OCI-LY7 (cell line): ENCODE results near the gene RABGGTB. TPM values are rescaled to one million over a fixed set of nuclear protein-coding genes. Genes with fewer than 3 reads are reported as not detected.

Source experiments
- BruUV-seq: library from RNA; stranded (reverse); fragments of 400-500 nt; replicated peaks from 2 replicates; lab custom pipeline; 2021; lab: Mats Ljungman, UMichigan
- CTCF ChIA-PET: fragments of 300-600 bp; sonication (Branson Sonifier 250); formaldehyde crosslinking; loops from one replicate; lab custom pipeline; 2022; ENCODE audit warnings: antibody characterized with exemption; ENCODE audit not compliant: unreplicated experiment; lab: Charles Lee
- POLR2A ChIA-PET: fragments of 300-600 bp; sonication (Branson Sonifier 250); formaldehyde crosslinking; loops from one replicate; lab custom pipeline; 2022; ENCODE audit warnings: antibody characterized with exemption; lab: Charles Lee
- DNase-seq: peaks from one replicate; pipeline ENCODE4 v3.0.0-alpha.2; 2015; ENCODE audit warnings: low spot score
- H2AFZ ChIP-seq: fragments of 200-600 bp; sonication (generic), shearing (Covaris generic); 2 replicates; pipeline ENCODE4 v1.6.1; 2014; ENCODE audit warnings: mild to moderate bottlenecking, antibody characterized with exemption, low read length, moderate library complexity
- H3K27ac ChIP-seq: fragments of 200-600 bp; sonication (generic); 2 replicates; pipeline ENCODE4 v1.5.1; 2014; ENCODE audit warnings: mixed run types, low read depth, mild to moderate bottlenecking, moderate library complexity, low read length, inconsistent platforms; ENCODE audit not compliant: poor library complexity, severe bottlenecking
- H3K36me3 ChIP-seq: fragments of 200-600 bp; sonication (generic); 2 replicates; pipeline ENCODE4 v1.6.1; 2014; ENCODE audit warnings: mild to moderate bottlenecking, antibody characterized with exemption, low read length, moderate library complexity, mixed read lengths; ENCODE audit not compliant: insufficient read depth
- H3K4me1 ChIP-seq: fragments of 200-600 bp; sonication (generic); 2 replicates; pipeline ENCODE4 v1.5.1; 2014; ENCODE audit warnings: mild to moderate bottlenecking, low read length; ENCODE audit not compliant: insufficient read depth, poor library complexity, severe bottlenecking
- H3K4me2 ChIP-seq: fragments of 200-600 bp; sonication (generic); 2 replicates; pipeline ENCODE4 v1.6.1; 2014; ENCODE audit warnings: mild to moderate bottlenecking, low read length
- H3K4me3 ChIP-seq: fragments of 200-600 bp; sonication (generic); 2 replicates; pipeline ENCODE4 v1.5.1; 2014; ENCODE audit warnings: mild to moderate bottlenecking, low read depth, low read length; ENCODE audit not compliant: poor library complexity, severe bottlenecking
- H3K79me2 ChIP-seq: fragments of 200-600 bp; sonication (generic); 2 replicates; pipeline ENCODE4 v1.6.1; 2016; ENCODE audit warnings: low read depth, mild to moderate bottlenecking, low read length, moderate library complexity, mixed read lengths; ENCODE audit not compliant: insufficient read depth
- H3K9me2 ChIP-seq: fragments of 200-600 bp; sonication (generic); 2 replicates; pipeline ENCODE4 v1.6.1; 2016; ENCODE audit warnings: mild to moderate bottlenecking, low read length, mixed read lengths; ENCODE audit not compliant: insufficient read depth
- H3K9me3 ChIP-seq: fragments of 200-600 bp; sonication (generic); 2 replicates; pipeline ENCODE4 v1.6.1; 2014; ENCODE audit warnings: mild to moderate bottlenecking, mixed run types, low read length, mixed read lengths
- H4K20me1 ChIP-seq: fragments of 200-600 bp; sonication (generic); 2 replicates; pipeline ENCODE4 v1.6.1; 2014; ENCODE audit warnings: mild to moderate bottlenecking, antibody characterized with exemption, low read length, moderate library complexity, mixed read lengths; ENCODE audit not compliant: insufficient read depth
- CTCF ChIP-seq: fragments of 200-600 bp; sonication (generic); conservative IDR thresholded peaks from 2 replicates; pipeline ENCODE4 v1.5.1; 2014; ENCODE audit warnings: mild to moderate bottlenecking, antibody characterized with exemption, low read length, moderate library complexity, mixed read lengths
- EZH2phosphoT487 ChIP-seq: fragments of 200-600 bp; sonication (generic); IDR thresholded peaks from 2 replicates; pipeline ENCODE4 v1.6.1; 2018; ENCODE audit warnings: low read depth, borderline replicate concordance, mild to moderate bottlenecking, mixed run types, antibody characterized with exemption, low read length, moderate library complexity, mixed read lengths
- intact Hi-C: fragments of 100-400 bp; cut with micrococcal nuclease; formaldehyde crosslinking; loops from one replicate; pipeline ENCODE4 v1.10.0; 2022; ENCODE audit not compliant: unreplicated experiment
- total RNA-seq, 2 experiments: library from RNA; depleted of rRNA in 1 of 2; stranded (reverse); fragments of >200 nt in 1 of 2; shearing (Covaris generic) in 1 of 2; gene quantifications; 2 replicates each; pipeline ENCODE4 v1.2.3, GENCODE V29; 2014 to 2022

The RABGGTB gene
- total RNA-seq, 2 experiments from 2014 or later = 132 to 165 TPM

DNA sequence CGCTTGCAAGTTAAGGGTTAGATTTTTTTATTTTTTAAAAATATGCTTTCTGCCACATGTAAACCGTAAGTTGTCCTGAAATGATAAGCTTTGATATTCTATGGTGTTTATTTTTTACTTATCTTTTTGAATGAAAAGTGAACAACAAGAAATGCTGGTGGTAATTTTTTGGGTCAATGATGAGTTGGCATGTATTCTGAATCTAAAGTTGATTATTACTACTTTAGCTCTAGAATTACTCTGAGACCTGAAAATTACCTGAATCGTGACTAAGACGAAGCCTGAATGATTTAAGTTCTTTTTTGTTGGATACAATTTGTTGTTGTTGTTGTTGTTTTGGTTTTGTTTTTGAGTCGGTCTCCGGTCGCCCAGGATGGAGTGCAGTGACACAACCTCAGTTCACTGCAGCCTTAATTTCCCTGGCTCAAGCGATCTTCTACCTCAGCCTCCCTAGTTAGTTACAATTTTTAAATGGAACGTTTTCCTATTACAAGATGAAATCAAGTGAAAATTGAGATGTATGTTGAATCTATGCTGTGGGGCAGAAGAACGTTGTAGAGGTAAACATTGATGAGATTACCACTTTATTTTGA is 941 bp downstream of the RABGGTB start:
- H3K27ac ChIP-seq = peak overlapping the region; percentile 94
- H3K4me3 ChIP-seq = peak overlapping the region; percentile 93
- TF ChIP-seq EZH2phosphoT487 = no peak
- TF ChIP-seq CTCF = no peak
- H2AFZ ChIP-seq = no peak overlapping the region
- POLR2A ChIA-PET = interaction anchor here (0.7 to 4.8 kb wide), 6 partner anchors 13 to 468 kb away, joined by 3 to 74 read pairs (median 5); partner anchors contain the start of gene ACADM
- H3K4me1 ChIP-seq = peaks cover 49% of the 10 kb centered on the region
- H3K36me3 ChIP-seq = peaks cover 59% of the 10 kb centered on the region
- H3K4me2 ChIP-seq = peak overlapping the region; percentile 84
- peaks cover 53% of the 10 kb centered on the region for H4K20me1 ChIP-seq
- intact Hi-C loops = loop anchor here (1.0 to 5.0 kb wide), 2 partner anchors 63 to 505 kb away; partner anchors contain the start of gene ACADM
- H3K79me2 ChIP-seq = peaks cover 74% of the 10 kb centered on the region
- no peak for DNase-seq
- no TSS peak for BruUV-seq
- H3K9me3 ChIP-seq = no peaks in the 10 kb centered on the region
- no peaks in the 10 kb centered on the region for H3K9me2 ChIP-seq
- CTCF ChIA-PET = no interaction called here

GRCh38 chr1:75787524-75787923 is 1.5 kb downstream of the RABGGTB start:
- intact Hi-C loops = loop anchor here (5.0 kb wide), 1 partner anchor 505 kb away; no protein-coding TSS in a partner anchor
- POLR2A ChIA-PET = interaction anchor here (1.0 to 4.8 kb wide), 4 partner anchors 13 to 64 kb away, joined by 3 to 74 read pairs (median 16); partner anchors contain the start of gene ACADM
- no TSS peak for BruUV-seq
- CTCF ChIA-PET = no interaction called here
- TF ChIP-seq EZH2phosphoT487 = no peak
- TF ChIP-seq CTCF = no peak
- Histone ChIP-seq H3K4me1 (peaks cover 54% of the 10 kb centered on the region), H3K27ac (peak overlapping the region; percentile 94), H3K4me3 (peak overlapping the region; percentile 93), H3K9me3 (no peaks in the 10 kb centered on the region), H3K36me3 (peaks cover 64% of the 10 kb centered on the region), H3K79me2 (peaks cover 80% of the 10 kb centered on the region), H4K20me1 (peaks cover 58% of the 10 kb centered on the region), H3K4me2 (peak overlapping the region; percentile 84), H3K9me2 (no peaks in the 10 kb centered on the region), H2AFZ (no peak overlapping the region)
- DNase-seq = peak; percentile 50

- Histone ChIP-seq H3K4me2 (peak overlapping the region; percentile 84), H3K36me3 (peaks cover 89% of the 10 kb centered on the region)
- no TSS peak for BruUV-seq
These were observed 3.9 kb downstream of the RABGGTB start for GRCh38 chr1:75789988-75790387.

More at GRCh38 chr1:75789988-75790387, 3.9 kb downstream of the RABGGTB start:
- Histone ChIP-seq H3K4me1 (peaks cover 48% of the 10 kb centered on the region), H3K4me3 (peak overlapping the region; percentile 93), H2AFZ (no peak overlapping the region), H3K27ac (peak overlapping the region; percentile 94), H4K20me1 (peaks cover 64% of the 10 kb centered on the region), H3K9me2 (no peaks in the 10 kb centered on the region), H3K9me3 (no peaks in the 10 kb centered on the region), H3K79me2 (peaks cover 80% of the 10 kb centered on the region)
- intact Hi-C loops = loop anchor here (5.0 kb wide), 1 partner anchor 502 kb away; no protein-coding TSS in a partner anchor
- DNase-seq = no peak
- ChIA-PET CTCF (no interaction called here), POLR2A (interaction anchor here (0.9 to 3.9 kb wide), 5 partner anchors 10 to 65 kb away, joined by 3 to 31 read pairs (median 5); partner anchors contain the start of gene ACADM)
- no peak for TF ChIP-seq EZH2phosphoT487
- TF ChIP-seq CTCF = no peak
